Measurements from ENCODE around the gene DAND5. TPM values are rescaled to one million over a fixed set of nuclear protein-coding genes. Genes with fewer than 3 reads are reported as not detected.

Gene DAND5
- total and polyA plus RNA-seq, 9 of the 15 experiments (the other 6 are each of a cell fraction or from before 2014, with no cell fraction given) = 0.22 to 0.83 (median 0.60) TPM

DNA sequence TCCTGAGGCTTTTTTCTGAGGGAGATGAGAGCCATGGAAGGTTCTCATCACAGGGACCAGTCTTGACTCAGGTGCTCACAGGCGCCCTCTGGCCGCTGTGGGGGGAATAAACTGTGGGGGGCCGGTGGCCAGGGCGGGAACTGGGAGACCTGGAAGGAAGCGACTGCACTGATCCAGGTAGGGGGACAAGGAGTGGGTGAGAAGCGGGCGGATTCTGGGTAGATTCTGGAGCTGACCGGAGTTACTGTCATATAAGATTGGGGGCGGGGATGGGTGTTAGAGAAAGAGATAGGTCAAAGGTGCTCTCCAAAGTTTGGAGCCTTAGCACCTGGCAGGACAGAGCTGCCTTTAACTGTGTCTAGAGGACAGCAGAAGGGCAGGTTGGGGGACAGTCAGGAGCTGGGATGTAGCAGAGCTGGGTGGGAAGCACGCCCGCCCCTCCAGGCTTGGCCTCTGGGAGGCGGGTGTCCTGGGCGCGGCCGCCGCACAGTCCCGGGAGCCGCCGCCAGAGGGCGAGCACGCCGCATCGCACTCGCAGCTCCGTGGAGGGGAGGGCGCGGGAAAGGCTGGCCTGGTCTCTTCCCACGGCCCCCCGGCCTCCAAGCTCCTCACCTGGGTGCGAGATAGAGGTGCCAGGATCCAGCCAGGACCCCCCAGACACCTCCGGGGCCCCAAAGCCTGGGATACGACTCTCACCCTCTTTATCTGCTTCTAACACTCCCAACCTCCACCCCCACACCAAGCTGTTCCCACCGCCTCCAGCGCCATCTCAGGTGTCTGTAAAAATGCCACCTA is 4.2 kb upstream of the DAND5 start (continued):
- TF ChIP-seq, protein P1, sequence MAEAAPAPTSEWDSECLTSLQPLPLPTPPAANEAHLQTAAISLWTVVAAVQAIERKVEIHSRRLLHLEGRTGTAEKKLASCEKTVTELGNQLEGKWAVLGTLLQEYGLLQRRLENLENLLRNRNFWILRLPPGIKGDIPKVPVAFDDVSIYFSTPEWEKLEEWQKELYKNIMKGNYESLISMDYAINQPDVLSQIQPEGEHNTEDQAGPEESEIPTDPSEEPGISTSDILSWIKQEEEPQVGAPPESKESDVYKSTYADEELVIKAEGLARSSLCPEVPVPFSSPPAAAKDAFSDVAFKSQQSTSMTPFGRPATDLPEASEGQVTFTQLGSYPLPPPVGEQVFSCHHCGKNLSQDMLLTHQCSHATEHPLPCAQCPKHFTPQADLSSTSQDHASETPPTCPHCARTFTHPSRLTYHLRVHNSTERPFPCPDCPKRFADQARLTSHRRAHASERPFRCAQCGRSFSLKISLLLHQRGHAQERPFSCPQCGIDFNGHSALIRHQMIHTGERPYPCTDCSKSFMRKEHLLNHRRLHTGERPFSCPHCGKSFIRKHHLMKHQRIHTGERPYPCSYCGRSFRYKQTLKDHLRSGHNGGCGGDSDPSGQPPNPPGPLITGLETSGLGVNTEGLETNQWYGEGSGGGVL (CRISPR knock-in tag; IDR thresholded peaks at IDR 0.05) = no peak
- TF ChIP-seq XRCC3 (IDR thresholded peaks at IDR 0.05) = no peak
- TF ChIP-seq NBN (IDR thresholded peaks at IDR 0.05; ENCODE audit: low read depth) = peak; percentile 56; the same call in 1 of the 2 replicates
- TF ChIP-seq ZNF282 (CRISPR knock-in tag; IDR thresholded peaks at IDR 0.05) = no peak
- peak; percentile 64 for TF ChIP-seq CBX1 (IDR thresholded peaks at IDR 0.05; ENCODE audit: low read depth)
- no peak for TF ChIP-seq ZNF274 (IDR thresholded peaks at IDR 0.05; ENCODE audit: borderline replicate concordance, low read depth, low read length)
- TF ChIP-seq RCOR1 (IDR thresholded peaks at IDR 0.05; ENCODE audit: borderline replicate concordance in 1 of 2, low read depth in 2 of 2, low read length in 2 of 2) = peak in 1 of 2 experiments; percentile 45; a peak in 2 of 4 replicates
- TF ChIP-seq, protein P2, sequence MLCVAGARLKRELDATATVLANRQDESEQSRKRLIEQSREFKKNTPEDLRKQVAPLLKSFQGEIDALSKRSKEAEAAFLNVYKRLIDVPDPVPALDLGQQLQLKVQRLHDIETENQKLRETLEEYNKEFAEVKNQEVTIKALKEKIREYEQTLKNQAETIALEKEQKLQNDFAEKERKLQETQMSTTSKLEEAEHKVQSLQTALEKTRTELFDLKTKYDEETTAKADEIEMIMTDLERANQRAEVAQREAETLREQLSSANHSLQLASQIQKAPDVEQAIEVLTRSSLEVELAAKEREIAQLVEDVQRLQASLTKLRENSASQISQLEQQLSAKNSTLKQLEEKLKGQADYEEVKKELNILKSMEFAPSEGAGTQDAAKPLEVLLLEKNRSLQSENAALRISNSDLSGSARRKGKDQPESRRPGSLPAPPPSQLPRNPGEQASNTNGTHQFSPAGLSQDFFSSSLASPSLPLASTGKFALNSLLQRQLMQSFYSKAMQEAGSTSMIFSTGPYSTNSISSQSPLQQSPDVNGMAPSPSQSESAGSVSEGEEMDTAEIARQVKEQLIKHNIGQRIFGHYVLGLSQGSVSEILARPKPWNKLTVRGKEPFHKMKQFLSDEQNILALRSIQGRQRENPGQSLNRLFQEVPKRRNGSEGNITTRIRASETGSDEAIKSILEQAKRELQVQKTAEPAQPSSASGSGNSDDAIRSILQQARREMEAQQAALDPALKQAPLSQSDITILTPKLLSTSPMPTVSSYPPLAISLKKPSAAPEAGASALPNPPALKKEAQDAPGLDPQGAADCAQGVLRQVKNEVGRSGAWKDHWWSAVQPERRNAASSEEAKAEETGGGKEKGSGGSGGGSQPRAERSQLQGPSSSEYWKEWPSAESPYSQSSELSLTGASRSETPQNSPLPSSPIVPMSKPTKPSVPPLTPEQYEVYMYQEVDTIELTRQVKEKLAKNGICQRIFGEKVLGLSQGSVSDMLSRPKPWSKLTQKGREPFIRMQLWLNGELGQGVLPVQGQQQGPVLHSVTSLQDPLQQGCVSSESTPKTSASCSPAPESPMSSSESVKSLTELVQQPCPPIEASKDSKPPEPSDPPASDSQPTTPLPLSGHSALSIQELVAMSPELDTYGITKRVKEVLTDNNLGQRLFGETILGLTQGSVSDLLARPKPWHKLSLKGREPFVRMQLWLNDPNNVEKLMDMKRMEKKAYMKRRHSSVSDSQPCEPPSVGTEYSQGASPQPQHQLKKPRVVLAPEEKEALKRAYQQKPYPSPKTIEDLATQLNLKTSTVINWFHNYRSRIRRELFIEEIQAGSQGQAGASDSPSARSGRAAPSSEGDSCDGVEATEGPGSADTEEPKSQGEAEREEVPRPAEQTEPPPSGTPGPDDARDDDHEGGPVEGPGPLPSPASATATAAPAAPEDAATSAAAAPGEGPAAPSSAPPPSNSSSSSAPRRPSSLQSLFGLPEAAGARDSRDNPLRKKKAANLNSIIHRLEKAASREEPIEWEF (CRISPR knock-in tag; IDR thresholded peaks at IDR 0.05) = no peak
- TF ChIP-seq CREB1 (IDR thresholded peaks at IDR 0.05) = no peak
- TF ChIP-seq CREB1 (CRISPR knock-in tag; IDR thresholded peaks at IDR 0.05) = peak; percentile 73; the same call in 1 of the 2 replicates
- TF ChIP-seq BHLHE40 (IDR thresholded peaks at IDR 0.05; ENCODE audit: low read length) = no peak
- TF ChIP-seq, protein P3, sequence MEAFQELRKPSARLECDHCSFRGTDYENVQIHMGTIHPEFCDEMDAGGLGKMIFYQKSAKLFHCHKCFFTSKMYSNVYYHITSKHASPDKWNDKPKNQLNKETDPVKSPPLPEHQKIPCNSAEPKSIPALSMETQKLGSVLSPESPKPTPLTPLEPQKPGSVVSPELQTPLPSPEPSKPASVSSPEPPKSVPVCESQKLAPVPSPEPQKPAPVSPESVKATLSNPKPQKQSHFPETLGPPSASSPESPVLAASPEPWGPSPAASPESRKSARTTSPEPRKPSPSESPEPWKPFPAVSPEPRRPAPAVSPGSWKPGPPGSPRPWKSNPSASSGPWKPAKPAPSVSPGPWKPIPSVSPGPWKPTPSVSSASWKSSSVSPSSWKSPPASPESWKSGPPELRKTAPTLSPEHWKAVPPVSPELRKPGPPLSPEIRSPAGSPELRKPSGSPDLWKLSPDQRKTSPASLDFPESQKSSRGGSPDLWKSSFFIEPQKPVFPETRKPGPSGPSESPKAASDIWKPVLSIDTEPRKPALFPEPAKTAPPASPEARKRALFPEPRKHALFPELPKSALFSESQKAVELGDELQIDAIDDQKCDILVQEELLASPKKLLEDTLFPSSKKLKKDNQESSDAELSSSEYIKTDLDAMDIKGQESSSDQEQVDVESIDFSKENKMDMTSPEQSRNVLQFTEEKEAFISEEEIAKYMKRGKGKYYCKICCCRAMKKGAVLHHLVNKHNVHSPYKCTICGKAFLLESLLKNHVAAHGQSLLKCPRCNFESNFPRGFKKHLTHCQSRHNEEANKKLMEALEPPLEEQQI (IDR thresholded peaks at IDR 0.05) = no peak
- peak; percentile 5 for TF ChIP-seq BRD9 (IDR thresholded peaks at IDR 0.05; ENCODE audit: low read depth, partially characterized antibody)
- no peak for TF ChIP-seq COPS2 (conservative IDR thresholded peaks at IDR 0.05)
- no peak for TF ChIP-seq ZNF239 (CRISPR knock-in tag; IDR thresholded peaks at IDR 0.05)
- TF ChIP-seq, protein P4, sequence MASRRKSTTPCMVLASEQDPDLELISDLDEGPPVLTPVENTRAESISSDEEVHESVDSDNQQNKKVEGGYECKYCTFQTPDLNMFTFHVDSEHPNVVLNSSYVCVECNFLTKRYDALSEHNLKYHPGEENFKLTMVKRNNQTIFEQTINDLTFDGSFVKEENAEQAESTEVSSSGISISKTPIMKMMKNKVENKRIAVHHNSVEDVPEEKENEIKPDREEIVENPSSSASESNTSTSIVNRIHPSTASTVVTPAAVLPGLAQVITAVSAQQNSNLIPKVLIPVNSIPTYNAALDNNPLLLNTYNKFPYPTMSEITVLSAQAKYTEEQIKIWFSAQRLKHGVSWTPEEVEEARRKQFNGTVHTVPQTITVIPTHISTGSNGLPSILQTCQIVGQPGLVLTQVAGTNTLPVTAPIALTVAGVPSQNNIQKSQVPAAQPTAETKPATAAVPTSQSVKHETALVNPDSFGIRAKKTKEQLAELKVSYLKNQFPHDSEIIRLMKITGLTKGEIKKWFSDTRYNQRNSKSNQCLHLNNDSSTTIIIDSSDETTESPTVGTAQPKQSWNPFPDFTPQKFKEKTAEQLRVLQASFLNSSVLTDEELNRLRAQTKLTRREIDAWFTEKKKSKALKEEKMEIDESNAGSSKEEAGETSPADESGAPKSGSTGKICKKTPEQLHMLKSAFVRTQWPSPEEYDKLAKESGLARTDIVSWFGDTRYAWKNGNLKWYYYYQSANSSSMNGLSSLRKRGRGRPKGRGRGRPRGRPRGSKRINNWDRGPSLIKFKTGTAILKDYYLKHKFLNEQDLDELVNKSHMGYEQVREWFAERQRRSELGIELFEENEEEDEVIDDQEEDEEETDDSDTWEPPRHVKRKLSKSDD (conservative IDR thresholded peaks at IDR 0.05; ENCODE audit: low read length) = no peak

All from K562 (cell line).